Measurements from ENCODE around the gene SUN3.
"Not testable (repeated sequence)": the region's sequence is repeated elsewhere in the genome, so short reads cannot be mapped to it uniquely, and the experiment has no call there.

Gene SUN3

DNA sequence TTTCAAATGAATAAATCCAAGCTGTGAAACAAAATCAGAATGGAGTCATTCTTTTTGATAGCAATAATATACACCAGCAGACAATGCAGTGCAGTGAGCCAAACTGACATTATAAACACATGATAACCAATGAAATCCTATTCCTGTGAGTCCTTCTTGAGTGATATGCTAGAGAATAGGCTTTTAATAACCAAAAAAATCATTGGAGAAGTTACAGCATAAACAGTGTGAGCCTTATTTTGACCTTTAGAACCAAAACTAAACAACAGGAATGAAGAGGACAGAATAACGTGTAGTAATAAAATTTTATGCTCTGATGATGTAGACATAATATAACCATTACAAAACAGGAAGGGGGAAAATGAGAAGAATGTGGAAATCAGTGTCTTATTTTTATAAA is 58.1 kb downstream of the SUN3 start:
- DNase-seq, result no peak

DNA sequence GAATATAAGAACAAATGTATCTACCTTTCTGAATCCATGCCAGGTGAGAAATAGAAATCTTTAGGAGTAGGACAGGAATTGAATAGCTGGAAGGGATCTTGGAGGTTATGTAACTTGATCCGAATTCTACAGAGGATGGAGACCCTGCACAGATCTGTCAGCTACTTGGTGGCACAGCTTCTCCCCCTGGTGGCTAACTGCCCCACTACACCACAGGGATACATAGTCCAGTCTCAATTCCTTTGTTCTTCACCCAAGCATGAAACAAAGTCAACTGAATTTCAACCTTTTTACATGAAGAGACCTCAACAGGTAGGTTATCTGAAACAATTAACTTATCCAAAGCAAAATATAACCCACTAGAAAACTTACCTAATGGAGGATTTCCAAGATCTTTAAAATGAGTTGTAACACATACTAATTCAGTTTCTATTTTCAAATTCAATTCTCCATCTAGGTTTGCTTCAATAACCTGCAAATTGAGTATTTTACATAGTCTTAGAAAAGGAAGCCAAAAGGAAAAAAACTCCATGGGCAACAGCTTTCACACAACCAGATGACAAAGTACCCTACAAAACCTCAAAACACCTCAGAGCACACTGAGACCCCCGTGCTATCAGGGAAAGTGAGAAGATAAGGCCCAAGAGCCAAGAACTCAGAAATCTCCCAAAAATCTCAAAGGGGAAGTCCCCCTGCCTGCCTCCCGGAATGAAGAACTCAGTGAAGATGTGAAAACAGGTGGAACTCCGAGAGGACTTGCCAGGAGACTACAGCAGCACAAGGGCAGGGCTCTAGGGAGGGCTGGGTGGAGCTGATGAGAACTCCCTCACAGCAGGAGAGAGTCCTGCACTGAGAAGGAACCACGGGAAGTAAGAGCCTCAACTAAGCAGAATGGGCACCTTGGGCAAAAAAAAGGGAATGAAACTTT is 59.8 kb downstream of the SUN3 start:
- DNase-seq, result peak; percentile 48

DNA sequence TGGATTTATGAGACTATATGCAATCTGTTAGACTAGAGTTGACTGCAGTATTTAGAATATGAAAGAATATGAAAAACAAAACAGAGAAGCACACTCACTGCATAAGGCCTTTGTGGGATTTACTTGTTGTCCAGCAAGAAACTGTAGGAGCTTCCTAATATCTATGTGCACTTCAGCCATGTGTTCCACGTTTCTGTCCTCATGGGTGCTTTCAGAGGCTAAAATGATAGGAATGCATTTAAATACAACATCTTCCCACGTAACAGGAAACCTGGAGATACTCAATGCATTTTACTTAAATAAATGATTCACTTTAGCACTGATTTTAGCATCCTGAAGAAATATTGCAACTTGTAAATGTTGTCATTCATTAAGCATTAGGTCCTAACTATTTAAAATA is 61.2 kb downstream of the SUN3 start:
- DNase-seq, result no peak

DNA sequence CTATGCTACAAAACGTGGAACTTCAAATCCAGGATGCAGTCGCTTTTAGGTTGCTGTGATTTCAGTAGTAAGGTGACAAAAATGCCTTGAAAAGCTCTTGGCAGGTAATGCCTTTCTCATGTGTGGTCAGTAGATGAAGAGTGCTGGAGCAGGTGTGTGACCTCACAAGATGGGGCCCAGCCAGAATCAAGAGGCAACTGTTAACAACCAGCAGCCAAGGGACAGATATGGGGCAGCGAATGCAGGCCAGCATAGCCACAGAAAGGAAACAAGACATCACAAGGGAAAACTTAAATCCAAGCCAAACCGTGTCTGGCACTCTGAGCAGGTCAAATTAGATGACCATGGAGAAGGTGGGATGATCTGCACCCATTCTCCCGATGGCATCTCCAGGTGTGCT is 61.8 kb downstream of the SUN3 start:
- no peak for DNase-seq

DNA sequence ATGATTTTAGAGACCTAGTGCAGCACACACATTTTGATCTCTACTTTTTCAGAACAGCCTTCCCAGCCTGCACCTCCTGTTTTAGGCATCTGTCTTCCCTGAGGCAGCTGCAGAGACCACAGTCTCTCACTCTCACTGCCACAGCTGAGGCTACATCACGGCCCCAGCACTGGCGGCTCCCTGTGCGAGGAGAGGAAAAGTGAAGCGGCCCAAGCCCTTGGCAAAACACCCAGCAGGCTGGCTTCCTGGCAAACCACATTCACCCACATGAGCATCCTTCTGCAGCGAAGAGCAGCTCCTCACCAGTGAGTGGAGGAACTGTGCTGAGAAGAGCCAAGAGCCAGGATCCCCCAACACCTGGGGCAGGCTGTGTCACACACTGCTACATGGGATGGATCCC is 63.5 kb downstream of the SUN3 start:
- no peak for DNase-seq

DNA sequence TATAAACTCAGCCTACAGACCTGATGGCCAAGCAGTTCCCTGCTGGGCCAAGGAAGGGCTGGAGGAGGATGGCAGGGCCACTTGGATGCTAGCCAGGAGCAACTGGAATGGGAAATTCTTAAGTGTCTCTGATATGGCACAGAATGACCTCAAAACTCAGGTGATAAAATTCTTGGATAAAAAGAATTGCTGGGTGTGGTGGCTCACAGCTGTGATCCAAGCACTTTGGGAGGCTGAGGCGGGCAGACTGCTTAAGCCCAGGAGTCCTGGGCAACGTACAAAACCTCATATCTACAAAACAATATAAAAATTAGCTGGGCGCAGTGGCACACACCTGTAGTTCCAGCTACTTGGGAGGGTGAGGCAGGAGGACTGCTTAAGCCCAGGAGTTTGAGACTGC is 66.6 kb downstream of the SUN3 start:
- DNase-seq, result no peak

DNA sequence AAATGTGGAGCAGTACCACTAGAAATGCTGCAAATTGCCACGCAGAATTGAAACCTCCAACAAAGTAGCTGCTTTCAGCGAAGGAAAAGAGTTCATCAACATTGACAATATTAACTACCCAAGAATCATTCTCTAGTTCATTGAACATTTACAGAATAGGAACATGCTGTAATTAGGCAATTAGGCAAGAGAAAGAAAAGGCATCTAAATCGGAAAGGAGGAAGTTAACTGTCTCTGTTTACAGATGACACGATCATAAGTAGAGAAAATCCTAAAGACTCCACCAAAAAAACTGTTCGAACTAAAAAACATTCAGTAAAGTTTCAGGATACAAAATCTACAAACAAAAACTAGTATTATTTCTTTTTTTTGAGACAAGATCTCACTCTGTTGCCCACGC is 71.8 kb downstream of the SUN3 start:
- DNase-seq, result no peak

DNA sequence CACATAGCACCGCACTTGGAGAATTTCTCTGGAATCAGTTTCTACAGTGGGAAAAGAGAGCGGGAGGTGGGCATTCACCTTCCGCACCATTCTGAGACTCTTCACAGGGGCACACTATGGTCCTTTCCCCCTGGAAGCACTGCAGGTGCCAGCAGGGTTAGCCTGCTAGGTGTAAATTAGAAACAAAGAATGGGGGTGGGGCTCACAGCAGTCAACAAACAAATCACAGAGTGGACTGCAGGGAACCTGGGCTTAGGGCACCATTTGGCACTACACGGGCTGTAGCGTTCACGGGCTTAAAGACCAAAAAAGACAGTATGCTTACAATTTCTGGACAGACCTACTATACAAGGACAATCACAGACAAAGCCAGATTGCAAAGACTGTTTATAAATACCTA is 72.7 kb downstream of the SUN3 start:
- no peak for DNase-seq

DNA sequence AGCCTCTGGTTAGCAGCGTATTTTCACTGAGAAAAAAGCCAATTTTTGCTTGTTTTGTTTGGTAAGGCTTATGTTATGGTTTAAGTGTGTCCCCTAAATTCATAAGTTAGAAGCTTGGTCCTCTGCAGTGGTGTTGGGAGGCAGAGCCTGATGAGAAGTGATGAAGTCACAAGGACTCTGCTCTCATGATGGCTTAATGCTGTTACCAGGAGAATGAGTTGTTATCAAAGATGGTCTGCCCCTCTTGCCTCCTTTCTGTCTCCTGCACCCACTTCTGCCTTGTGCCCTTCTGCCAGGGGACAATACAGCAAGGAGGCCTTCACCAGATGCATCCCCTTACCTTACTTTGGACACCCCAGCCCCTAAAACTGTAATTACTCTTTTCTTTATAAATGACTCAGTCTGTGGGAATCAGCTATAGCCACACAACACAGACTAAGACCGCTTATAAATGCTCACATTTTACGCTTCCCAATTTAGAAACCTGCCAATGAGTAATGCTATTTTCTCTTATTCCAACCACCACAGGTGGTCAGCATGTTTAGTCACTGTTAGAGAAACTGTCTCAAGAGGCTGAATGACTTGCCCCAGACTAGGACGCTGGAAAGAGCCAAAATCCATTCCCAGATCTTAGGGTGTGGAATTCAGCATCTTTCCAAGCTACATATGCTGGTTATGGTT is 74.5 kb downstream of the SUN3 start:
- no peak for DNase-seq

DNA sequence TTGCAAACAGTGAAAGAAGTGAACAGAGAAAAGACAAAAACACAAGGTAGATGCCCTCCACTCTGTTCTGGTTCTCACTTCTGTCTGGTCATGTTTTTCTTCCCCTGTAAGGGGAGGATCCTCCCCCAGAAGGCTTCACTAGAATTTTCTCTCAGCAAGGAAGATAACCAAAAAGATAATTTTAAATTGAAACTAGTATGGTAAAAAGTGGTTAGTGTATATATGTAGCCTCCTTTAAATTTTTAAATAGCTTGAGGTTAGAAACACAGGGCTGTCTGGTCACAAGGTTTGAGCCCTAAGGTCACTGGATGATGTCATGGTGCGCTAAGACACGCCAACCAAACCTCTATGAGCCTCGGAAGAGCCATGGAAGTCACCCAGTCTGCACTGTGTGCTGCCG is 75.1 kb downstream of the SUN3 start:
- DNase-seq, result no peak

DNA sequence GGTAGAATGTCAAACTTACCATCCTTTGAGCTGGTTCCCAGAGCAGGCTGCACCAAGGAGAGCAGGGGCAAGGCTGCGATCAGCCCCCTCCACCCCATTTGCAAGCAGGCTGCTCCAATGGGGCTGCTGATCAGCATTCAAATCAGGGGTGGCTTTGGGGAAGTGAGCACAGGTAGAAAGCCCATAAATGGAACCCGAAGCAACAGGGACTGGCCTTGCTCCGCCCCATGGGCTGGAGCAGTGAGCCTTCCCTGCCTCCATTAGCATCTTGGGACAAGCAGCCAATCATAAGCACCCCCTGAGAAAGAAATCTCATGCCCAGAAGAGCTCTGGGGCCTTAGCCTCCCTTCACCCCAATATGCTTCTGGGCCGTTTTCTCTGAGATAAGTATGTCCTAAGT is 76.7 kb downstream of the SUN3 start:
- DNase-seq, result no peak

DNA sequence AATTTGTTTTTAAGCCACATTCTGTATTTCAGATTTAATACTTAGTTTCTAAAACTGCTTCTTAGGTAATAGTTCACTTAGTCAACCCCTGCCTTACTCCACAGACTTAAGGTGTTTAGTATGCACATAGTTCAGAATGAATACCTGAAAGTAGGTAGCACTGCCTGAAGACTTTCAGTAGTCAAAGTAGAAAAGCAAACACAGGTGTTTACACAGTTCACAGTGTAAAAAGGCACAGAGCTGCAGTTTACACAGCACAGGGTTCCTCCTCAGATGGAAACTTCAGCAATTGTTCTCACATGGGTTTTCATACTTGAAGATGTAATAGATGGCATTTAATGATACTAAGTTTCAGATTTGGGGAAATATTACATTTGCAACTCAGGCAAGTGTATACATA is 77.5 kb downstream of the SUN3 start:
- DNase-seq, result no peak

DNA sequence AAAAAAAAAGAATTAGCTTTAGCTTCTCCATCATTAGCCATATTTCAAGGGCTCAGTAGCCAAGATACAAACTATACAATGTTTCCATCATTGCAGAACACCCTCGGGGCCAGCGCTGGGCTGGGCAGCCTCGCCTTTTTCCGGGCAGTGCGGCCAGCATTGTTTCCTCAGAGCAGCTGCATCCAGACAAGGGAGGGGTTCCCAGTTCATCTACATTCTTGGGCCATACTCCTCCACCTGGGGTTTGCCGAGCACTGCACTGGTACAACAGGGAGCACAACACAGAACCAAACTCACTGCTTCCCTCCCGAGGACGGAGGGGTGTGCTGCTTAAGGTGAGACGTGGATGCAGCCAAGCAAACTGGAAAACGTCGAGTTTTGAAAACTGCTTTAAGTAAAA is 78.2 kb downstream of the SUN3 start:
- no peak for DNase-seq

DNA sequence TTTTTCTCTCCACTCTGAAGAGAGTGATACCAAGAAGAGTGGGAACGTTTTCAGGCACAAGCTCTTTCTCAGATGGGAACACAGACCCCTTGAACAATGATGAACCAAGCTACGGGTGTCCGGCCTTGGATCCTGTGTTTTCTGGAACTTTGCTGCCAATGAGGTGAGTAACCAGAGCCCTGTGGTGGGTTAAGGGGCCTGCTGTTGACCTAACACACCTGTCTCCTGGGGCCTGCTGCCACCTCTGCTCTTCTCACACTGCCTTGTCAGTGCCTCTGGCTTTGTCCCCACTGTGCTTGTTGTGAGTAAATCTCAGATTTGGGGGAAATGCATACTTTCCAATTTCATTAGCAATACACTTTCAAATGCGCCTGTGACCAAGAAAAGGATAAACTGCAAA is 79.2 kb downstream of the SUN3 start:
- no peak for DNase-seq

DNA sequence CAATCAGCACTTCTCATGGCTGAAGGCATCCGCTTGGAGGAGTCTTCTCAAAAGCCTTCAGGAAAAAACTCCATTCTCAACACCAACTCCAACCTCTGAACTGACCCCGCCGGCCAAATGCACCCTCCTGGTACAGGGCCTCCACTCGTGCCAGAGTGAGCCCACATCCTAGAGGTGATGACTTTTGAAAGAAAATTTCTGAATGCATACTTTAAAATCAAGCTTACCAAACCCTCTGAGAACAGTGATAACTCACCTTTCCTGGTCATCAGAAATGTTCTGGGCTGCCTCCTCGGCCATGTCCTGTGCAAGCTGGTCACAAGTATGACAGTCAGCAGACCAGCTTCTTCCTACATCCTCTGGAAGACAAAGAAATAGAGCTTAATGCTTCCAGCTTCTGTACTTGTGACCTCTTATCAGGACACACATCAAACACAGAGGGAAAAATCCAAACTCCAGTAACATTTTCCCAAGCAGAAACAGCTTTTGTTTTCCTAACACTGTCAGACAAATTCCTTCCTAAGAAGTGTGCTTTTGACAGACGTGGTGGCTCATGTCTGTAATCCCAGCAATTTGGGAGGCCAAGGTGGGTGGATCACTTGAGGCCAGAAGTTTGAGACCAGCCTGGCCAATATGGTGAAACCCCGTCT is 80.6 kb downstream of the SUN3 start, which contains the start of gene PKD1L1:
PKD1L1 (minus strand) TSS at position 326 of the 650 bp plus-strand sequence; CDS start at position 300, 26 bp downstream.
- DNase-seq, result no peak

DNA sequence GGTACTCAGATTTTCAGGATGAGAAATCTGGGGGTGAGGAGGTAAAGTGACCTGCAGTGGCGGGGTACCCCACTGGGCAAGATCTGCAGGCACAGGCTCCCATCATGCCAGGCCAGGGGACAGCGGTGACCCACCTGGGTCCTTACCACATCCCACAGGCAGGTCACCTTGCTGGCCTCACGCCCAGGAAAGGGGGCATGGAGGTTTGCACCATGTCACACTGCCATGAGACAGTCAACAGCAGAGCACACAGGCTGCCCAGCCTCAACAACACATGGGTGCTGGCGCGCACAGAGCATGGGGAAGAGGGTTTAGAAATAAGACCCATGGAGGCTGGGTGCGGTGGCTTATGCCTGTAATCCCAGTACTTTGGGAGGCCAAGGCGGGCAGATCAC is 81.6 kb downstream of the SUN3 start:
- no peak for DNase-seq

DNA sequence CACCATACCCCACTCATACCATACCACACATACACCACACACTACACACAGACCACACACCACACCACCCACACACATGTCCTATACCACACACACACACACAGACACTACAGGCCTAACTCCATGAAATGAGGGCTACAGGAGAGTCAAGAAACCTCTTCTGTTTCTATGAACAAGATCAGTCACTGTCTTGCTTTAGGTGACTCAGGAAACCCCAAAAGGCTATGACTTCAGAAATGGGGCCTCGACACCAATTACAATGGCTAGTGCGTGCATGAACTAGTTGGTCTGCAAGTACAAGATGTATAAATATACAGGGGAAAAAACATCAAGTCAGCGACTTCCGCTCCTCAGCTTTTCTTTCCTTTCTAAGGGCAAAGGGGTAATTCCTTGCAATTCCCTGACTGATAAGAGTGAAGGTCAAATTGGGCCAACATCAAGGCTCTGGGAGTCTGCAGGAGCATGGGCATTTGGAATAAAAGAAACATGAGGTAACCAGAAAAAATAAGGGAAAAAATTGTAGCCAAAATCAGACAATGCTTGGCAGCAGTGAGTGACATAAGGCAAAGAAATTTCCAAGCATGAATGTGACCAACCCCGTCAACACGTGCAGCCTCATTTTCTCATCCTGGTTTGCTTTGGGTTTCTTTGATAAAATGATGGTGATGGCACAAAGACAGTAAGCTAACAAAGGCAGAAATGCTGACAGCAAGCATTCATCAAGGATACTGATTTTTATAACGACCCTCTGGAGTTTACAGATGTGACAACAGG is 82.1 kb downstream of the SUN3 start:
- DNase-seq, result no peak

DNA sequence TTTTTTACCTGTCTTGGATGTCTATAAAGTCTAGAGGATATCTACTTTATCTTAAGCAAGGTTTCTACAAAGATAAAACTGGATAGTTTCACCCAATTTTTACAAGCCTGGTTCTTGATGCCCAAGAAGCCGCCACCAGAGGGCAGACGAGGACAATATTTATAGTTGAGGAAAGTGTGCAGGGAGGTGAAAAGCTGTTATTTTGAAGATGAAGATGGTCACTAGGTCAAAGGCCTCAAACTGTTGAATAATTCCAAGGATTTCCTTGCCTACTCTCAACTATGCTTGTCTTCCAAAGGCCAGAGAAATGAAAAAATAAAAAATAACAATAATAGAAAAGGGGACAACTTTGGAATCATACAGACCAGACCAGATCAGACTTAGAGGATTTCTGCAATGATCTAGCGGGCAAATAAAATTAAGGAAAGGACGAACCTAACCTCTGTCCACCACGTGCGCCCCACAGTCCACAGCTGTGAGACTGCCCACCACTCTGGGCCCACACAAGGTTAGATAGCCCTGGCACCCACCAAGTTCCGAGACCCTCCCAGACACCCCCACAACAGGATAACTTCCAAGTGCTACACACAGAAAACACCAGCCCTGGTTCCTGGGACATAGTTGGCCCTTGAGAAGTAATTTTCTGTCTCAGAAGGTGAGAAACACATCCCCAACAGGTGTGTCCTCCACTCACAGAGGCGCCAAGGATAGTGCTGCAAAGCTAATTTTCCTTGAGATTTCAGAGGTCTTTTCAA is 83.5 kb downstream of the SUN3 start:
- peak; percentile 67 for DNase-seq

DNA sequence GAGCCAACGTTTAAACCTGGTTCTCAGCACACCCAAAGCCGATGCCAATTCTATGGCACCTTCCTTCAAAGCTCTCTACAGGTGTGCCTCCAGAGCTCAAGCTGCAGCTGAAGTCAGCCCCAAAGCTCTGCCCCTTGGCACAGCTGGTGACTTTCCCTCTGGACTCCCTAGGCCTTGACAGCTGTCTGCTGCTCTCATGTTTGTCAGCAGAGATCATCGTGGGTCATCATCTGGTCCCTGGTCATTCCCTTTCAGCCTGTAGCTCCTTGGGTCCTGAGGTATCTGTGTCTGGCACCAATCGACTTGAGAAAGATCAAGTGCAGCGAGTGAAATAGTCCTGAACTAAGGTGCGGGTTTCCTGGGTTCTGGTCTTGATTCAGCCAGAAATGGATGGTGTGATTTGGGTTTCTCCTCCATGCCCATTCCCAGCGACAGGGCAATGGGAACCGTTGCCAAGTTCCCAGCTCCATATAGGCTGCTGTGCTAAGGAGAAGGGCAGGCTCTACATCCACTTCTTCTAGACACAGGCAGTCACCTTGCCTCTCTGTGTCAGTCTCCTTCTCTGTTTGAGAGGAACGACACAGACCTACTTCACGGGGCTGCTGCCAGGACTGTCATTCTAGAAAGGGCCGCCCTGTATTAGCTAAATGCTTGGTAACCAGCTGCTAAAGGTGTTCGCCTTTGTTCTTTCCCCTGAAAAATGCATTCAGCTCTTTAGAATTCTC is 84.2 kb downstream of the SUN3 start:
- DNase-seq, result no peak

DNA sequence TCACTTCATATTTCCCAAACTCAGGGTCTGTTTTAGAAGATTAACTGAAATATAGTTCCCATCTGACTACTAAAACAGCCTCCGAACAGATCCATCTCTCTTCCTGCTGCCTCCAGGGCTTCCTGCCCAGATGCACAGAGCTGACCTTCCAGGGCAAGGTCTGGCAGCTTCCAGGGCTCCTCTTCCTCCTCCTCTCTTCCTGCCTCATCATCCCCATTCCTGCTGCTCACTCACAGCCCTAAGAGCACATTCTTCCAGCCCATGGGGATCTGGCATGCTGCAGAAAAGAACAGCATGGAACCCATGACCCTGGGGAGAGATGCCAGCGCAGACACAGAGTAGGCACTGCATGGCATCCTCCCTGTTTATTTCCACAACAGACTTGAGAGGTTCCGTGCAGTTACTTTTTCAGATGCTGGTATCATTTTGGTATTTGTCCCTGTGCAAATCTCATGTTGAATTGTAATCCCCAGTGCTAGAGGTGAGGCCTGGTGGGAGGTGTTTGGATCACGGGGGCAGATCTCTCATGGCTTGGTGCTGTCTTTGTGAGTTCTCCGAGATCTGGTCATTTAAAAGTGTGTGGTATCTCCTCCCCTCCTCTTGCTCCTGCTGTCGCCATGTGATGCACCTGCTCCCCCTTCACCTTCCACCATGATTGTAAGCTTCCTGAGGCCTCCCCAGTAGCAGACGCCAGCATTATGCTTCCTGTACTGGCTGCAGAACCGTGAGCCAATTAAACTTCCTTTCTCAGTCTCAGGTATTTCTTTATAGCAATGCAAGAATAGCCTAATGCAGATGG is 85.0 kb downstream of the SUN3 start:
- DNase-seq, result no peak

DNA sequence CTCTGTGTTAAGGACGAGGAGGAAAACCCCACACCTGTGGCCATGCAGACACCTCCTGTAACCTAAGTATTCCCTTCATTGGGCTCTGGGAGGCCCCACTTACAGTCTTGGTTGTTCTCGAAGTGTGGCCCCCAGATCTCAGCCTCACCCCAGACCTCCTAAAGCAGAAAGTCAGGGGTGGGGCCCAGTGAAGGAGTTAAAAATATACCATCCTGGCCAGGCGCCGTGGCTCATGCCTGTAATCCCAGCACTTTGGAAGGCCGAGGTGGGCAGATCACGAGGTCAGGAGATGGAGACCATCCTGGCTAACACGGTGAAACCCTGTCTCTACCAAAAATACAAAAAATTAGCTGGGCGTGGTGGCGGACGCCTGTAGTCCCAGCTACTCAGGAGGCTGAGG is 86.3 kb downstream of the SUN3 start:
- DNase-seq, result not testable (repeated sequence)

Measured in stimulated activated CD4-positive, alpha-beta T cell treated with anti-CD3 and anti-CD28 coated beads, Interleukin-1b, Interleukin-23, amount 100 ng/mL, for 48 hours (primary cell).